K562 (cell line): ENCODE measurements around the gene SHBG. TPM values are rescaled to one million over a fixed set of nuclear protein-coding genes. Genes with fewer than 3 reads are reported as not detected.

Experiments used
- DMBX1 ChIP-seq: fragments of 250-450 bp; sonication (Bioruptor Pico); IDR thresholded peaks from 2 replicates; pipeline ENCODE4 v1.8.0; 2022; ENCODE audit warnings: inconsistent platforms, mild to moderate bottlenecking, moderate library complexity, borderline replicate concordance
- HDGF ChIP-seq: fragments of 450-650 bp; IDR thresholded peaks from 2 replicates; pipeline ENCODE4 v1.6.1; 2016
- KLF10 ChIP-seq: fragments of 250-450 bp; sonication (Bioruptor Pico); IDR thresholded peaks from 2 replicates; pipeline ENCODE4 v1.6.1; 2021; ENCODE audit warnings: matching md5 sums
- KLF6 ChIP-seq: fragments of 250-450 bp; sonication (Bioruptor Pico); IDR thresholded peaks from 2 replicates; pipeline ENCODE4 v1.4.0; 2020; ENCODE audit warnings: mild to moderate bottlenecking, moderate library complexity, borderline replicate concordance
- NEUROD1 ChIP-seq: fragments of 150-350 bp; IDR thresholded peaks from 2 replicates; pipeline ENCODE4 v1.6.1; 2014; ENCODE audit warnings: borderline replicate concordance, low read length, low read depth; ENCODE audit not compliant: partially characterized antibody
- PCBP2 ChIP-seq: fragments of 200-400 bp; formaldehyde crosslinking; IDR thresholded peaks from 2 replicates; pipeline ENCODE4 v1.6.1; 2018; ENCODE audit warnings: low read length, low read depth, mild to moderate bottlenecking, moderate library complexity; ENCODE audit not compliant: poor library complexity, severe bottlenecking
- RBM15 ChIP-seq: fragments of 200-400 bp; formaldehyde crosslinking; IDR thresholded peaks from 2 replicates; pipeline ENCODE4 v1.6.1; 2018; ENCODE audit warnings: mild to moderate bottlenecking, low read length, moderate library complexity; ENCODE audit not compliant: insufficient read depth
- SUPT5H ChIP-seq: fragments of 450-650 bp; IDR thresholded peaks from 2 replicates; pipeline ENCODE4 v1.6.1; 2016
- TAL1 ChIP-seq: fragments of 450-650 bp; IDR thresholded peaks from 2 replicates; pipeline ENCODE4 v1.6.1; 2016; ENCODE audit warnings: mild to moderate bottlenecking
- TEAD2 ChIP-seq: fragments of 450-650 bp; IDR thresholded peaks from 2 replicates; pipeline ENCODE4 v1.6.1; 2016; ENCODE audit warnings: missing genetic modification characterization, control low read depth, missing compliant biosample characterization
- ZNF146 ChIP-seq: IDR thresholded peaks from one replicate; pipeline ENCODE4 v1.6.1; 2018; ENCODE audit warnings: missing compliant biosample characterization; ENCODE audit not compliant: unreplicated experiment
- polyA plus RNA-seq, 8 experiments: library from polyadenylated mRNA; depleted of rRNA in 4 of 8; stranded (reverse) in 5 of 8; unstranded in 3 of 8; fragments of >200 nt; fragmentation: Nextera tagmentation in 2 of 8; fragmentation: Illumina TruSeq in 1 of 8; extraction: Ambion mirVana in 2 of 8; extraction: Trizol in 1 of 8; gene quantifications; 2 replicates each; pipeline versions ENCODE4 v1.2.1 to v1.2.3, GENCODE V29; 2011 to 2014; ENCODE audit warnings: inconsistent platforms in 1 of 8, missing spikeins in 1 of 8
- total RNA-seq, 7 experiments: library from RNA; depleted of rRNA in 6 of 7; stranded (reverse); fragments of >200 nt in 6 of 7; fragmentation: Illumina TruSeq in 2 of 7; extraction: Trizol in 2 of 7; gene quantifications; 2 replicates each; pipeline versions ENCODE4 v1.2.1 to v1.2.3, GENCODE V29; 2011 to 2021; ENCODE audit warnings: low replicate concordance in 1 of 7
- TF ChIP-seq, protein P1 (sequence below): fragments of 200-800 bp; sonication (Bioruptor generic); IDR thresholded peaks from 2 replicates; pipeline ENCODE4 v1.6.1; 2017; ENCODE audit warnings: missing genetic modification characterization, missing compliant biosample characterization
- TF ChIP-seq, protein P2 (sequence below): fragments of 250-450 bp; sonication (Bioruptor Pico); IDR thresholded peaks from 2 replicates; pipeline ENCODE4 v1.5.0; 2021; ENCODE audit warnings: mild to moderate bottlenecking, moderate library complexity
- TF ChIP-seq, protein P3 (sequence below): sonication (generic); formaldehyde crosslinking; IDR thresholded peaks from 2 replicates; pipeline ENCODE4 v1.8.0; 2022; ENCODE audit warnings: missing genetic modification reagents, mild to moderate bottlenecking, borderline replicate concordance
- TF ChIP-seq, protein P4 (sequence below): fragments of 250-450 bp; sonication (Bioruptor Pico); IDR thresholded peaks from 2 replicates; pipeline ENCODE4 v1.5.0; 2021
- TF ChIP-seq, protein P5 (sequence below), 2 experiments: fragments of 200-800 bp in 1 of 2; sonication (Bioruptor generic) in 1 of 2; sonication (generic) in 1 of 2; formaldehyde crosslinking in 1 of 2; IDR thresholded peaks in 1 of 2; conservative IDR thresholded peaks in 1 of 2; 2 replicates each; pipeline versions ENCODE4 v1.5.0 to v1.6.1; 2016 to 2020; ENCODE audit warnings: missing compliant biosample characterization in 1 of 2, missing genetic modification characterization in 1 of 2, missing genetic modification reagents in 1 of 2

SHBG gene
- total and polyA plus RNA-seq, 9 of the 15 experiments (the other 6 are each of a cell fraction or from before 2014, with no cell fraction given) = not detected

DNA sequence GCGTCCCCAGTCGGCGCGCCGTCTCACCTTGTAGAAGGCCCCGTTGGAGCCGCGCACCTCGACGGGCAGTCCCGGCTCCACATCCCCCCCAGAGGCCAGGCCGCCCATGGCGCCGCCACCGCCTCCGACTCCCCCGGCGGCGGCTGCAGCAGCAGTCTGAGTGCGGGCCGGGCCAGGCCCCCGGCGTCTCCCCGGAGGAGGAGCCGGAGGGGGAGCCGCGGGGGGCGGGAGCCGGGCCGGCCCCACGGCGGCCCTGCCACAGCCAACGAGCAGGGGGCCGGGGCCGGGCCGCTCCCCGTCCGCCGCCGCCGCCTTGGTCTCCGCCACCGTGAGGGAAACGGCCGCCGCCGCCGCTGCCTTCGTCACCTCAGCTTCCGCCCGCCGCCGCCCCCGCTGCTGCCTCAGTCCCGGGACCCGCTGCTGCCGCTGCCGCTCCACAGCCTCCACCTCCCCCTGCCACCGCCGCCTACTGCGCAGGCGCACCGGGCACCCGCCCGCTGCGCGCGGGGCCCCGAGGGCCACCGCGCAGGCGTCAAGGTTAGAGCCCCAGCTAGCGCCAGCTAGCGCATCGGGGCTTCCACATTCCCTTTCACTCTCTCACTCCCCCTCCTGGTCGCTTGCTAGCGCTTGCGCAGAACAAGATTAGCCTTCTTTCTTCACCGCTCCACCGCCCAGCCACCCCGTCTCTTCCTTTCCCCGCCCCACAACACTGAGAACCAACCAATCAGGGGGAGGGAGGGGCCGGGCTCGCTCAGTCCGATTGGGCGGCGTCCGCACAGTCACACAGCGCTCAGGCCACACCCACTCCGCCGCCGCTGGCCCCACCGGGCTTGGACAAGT lies 15.3 kb upstream of the SHBG start, which contains the start of gene FXR2 (continued):
- TF ChIP-seq TEAD2 (tag) (no peak), KLF10 (no peak), DMBX1 (no peak), TAL1 (no peak), NEUROD1 (no peak), ZNF146 (CRISPR knock-in tag) (no peak), HDGF (peak; percentile 56; the same call in 1 of the 2 replicates), KLF6 (CRISPR knock-in tag) (no peak), RBM15 (no peak), PCBP2 (no peak), SUPT5H (no peak)
- TF ChIP-seq, protein P1, sequence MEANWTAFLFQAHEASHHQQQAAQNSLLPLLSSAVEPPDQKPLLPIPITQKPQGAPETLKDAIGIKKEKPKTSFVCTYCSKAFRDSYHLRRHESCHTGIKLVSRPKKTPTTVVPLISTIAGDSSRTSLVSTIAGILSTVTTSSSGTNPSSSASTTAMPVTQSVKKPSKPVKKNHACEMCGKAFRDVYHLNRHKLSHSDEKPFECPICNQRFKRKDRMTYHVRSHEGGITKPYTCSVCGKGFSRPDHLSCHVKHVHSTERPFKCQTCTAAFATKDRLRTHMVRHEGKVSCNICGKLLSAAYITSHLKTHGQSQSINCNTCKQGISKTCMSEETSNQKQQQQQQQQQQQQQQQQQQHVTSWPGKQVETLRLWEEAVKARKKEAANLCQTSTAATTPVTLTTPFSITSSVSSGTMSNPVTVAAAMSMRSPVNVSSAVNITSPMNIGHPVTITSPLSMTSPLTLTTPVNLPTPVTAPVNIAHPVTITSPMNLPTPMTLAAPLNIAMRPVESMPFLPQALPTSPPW = peak; percentile 85
- TF ChIP-seq, protein P2, sequence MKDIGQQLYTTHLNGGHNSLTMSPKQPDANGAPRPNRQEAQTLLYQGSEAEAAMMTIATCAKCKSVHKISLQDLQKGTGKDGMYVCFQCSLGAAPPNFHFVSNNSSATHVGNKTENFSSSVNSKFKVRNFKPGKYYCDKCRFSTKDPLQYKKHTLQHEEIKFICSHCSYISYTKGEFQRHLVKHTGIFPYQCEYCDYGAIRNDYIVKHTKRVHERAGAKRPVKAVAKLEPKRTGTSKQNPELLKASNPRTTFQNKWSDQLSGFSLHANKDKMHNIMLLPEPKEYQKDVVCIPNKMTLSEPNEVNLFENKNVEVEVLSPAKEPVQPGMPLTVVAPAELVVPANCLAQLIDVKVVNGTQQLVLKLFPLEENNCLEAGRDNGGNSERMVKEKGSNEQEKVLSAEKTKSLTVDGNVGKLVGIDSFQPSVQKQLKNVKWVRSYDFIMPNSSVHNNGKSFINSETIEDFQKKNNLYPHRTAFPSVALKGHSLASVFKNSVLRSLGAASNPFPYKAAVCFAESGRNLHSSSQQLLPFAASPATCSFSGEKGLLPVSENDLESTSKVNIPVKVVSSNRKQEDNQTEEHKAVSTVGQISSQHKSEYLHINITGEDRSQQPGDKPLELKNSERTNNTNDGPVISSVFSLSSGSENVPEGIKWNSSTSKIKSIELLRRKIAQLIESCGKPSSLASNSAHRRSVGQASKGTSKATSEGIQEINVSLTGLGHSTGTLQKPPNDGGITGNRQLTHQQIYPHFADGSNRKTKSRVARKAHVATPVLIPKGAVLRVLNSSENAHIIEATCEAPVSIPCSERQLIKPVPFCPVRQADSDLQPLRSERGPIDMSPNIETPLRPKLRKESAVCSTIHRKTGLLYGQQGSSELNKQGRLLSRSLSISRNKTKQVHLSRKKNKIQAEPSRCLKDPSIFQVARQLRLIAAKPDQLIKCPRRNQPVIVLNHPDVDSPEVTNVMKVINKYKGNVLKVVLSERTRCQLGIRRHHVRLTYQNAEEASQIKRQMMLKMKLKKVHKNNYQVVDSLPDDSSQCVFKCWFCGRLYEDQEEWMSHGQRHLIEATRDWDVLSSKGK (CRISPR knock-in tag) = no peak
- TF ChIP-seq, protein P3, sequence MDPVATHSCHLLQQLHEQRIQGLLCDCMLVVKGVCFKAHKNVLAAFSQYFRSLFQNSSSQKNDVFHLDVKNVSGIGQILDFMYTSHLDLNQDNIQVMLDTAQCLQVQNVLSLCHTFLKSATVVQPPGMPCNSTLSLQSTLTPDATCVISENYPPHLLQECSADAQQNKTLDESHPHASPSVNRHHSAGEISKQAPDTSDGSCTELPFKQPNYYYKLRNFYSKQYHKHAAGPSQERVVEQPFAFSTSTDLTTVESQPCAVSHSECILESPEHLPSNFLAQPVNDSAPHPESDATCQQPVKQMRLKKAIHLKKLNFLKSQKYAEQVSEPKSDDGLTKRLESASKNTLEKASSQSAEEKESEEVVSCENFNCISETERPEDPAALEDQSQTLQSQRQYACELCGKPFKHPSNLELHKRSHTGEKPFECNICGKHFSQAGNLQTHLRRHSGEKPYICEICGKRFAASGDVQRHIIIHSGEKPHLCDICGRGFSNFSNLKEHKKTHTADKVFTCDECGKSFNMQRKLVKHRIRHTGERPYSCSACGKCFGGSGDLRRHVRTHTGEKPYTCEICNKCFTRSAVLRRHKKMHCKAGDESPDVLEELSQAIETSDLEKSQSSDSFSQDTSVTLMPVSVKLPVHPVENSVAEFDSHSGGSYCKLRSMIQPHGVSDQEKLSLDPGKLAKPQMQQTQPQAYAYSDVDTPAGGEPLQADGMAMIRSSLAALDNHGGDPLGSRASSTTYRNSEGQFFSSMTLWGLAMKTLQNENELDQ (CRISPR knock-in tag) = no peak
- TF ChIP-seq, protein P4, sequence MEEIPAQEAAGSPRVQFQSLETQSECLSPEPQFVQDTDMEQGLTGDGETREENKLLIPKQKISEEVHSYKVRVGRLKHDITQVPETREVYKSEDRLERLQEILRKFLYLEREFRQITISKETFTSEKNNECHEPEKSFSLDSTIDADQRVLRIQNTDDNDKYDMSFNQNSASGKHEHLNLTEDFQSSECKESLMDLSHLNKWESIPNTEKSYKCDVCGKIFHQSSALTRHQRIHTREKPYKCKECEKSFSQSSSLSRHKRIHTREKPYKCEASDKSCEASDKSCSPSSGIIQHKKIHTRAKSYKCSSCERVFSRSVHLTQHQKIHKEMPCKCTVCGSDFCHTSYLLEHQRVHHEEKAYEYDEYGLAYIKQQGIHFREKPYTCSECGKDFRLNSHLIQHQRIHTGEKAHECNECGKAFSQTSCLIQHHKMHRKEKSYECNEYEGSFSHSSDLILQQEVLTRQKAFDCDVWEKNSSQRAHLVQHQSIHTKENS = no peak
- TF ChIP-seq, protein P5, sequence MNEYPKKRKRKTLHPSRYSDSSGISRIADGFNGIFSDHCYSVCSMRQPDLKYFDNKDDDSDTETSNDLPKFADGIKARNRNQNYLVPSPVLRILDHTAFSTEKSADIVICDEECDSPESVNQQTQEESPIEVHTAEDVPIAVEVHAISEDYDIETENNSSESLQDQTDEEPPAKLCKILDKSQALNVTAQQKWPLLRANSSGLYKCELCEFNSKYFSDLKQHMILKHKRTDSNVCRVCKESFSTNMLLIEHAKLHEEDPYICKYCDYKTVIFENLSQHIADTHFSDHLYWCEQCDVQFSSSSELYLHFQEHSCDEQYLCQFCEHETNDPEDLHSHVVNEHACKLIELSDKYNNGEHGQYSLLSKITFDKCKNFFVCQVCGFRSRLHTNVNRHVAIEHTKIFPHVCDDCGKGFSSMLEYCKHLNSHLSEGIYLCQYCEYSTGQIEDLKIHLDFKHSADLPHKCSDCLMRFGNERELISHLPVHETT (CRISPR knock-in tag; conservative IDR thresholded peaks at IDR 0.05 in 1 of 2, IDR thresholded peaks at IDR 0.05 in 1 of 2) = peak in 1 of 2 experiments; percentile 58; a peak in 2 of 4 replicates
